KMS-11 (cell line): ENCODE results near the gene SUSD2.
"Not testable (repeated sequence)": the region's sequence is repeated elsewhere in the genome, so short reads cannot be mapped to it uniquely, and the experiment has no call there.

Source experiments
- H2AFZ ChIP-seq: fragments of 200-600 bp; sonication (generic); 2 replicates; pipeline ENCODE4 v1.6.1; 2016; ENCODE audit warnings: antibody characterized with exemption, mixed run types, low read depth
- H3K27ac ChIP-seq: fragments of 200-600 bp; sonication (generic); 2 replicates; pipeline ENCODE4 v1.6.1; 2016; ENCODE audit warnings: mild to moderate bottlenecking, mixed run types
- H3K27me3 ChIP-seq: fragments of 200-600 bp; sonication (generic); 2 replicates; pipeline ENCODE4 v1.6.1; 2017; ENCODE audit warnings: mild to moderate bottlenecking, low read depth, mixed run types, moderate library complexity; ENCODE audit not compliant: insufficient read depth
- H3K36me3 ChIP-seq: fragments of 200-600 bp; sonication (generic); 2 replicates; pipeline ENCODE4 v1.6.1; 2017; ENCODE audit warnings: mild to moderate bottlenecking, mixed run types; ENCODE audit not compliant: insufficient read depth
- H3K4me1 ChIP-seq: fragments of 200-600 bp; sonication (generic); 2 replicates; pipeline ENCODE4 v1.6.1; 2016; ENCODE audit warnings: mild to moderate bottlenecking, low read depth, mixed run types; ENCODE audit not compliant: poor library complexity, severe bottlenecking
- H3K4me2 ChIP-seq: fragments of 200-600 bp; sonication (generic); 2 replicates; pipeline ENCODE4 v1.7.0; 2016; ENCODE audit warnings: mild to moderate bottlenecking, mixed run types
- H3K4me3 ChIP-seq: fragments of 200-600 bp; sonication (generic); IDR thresholded peaks from 2 replicates; pipeline ENCODE4 v1.6.1; 2017; ENCODE audit warnings: low read depth, low read length, mixed read lengths; ENCODE audit not compliant: insufficient read depth
- H3K79me2 ChIP-seq: fragments of 200-600 bp; sonication (generic); 2 replicates; pipeline ENCODE4 v1.6.1; 2016; ENCODE audit warnings: low read depth, mixed run types; ENCODE audit not compliant: insufficient read depth
- H3K9ac ChIP-seq: fragments of 200-600 bp; sonication (generic); 2 replicates; pipeline ENCODE4 v1.6.1; 2016; ENCODE audit warnings: mild to moderate bottlenecking, mixed run types
- H4K20me1 ChIP-seq: fragments of 200-600 bp; sonication (generic); 2 replicates; pipeline ENCODE4 v1.6.1; 2016; ENCODE audit warnings: mild to moderate bottlenecking, mixed run types; ENCODE audit not compliant: insufficient read depth
- CTCF ChIP-seq: fragments of 200-600 bp; sonication (generic); conservative IDR thresholded peaks from 2 replicates; pipeline ENCODE4 v1.6.1; 2017; ENCODE audit warnings: low read depth, mild to moderate bottlenecking, antibody characterized with exemption, low read length, moderate library complexity, mixed read lengths

Gene SUSD2

GRCh38 chr22:24236656-24237055 is 55.4 kb downstream of the SUSD2 start:
- Histone ChIP-seq H3K27me3 (no peaks in the 10 kb centered on the region), H4K20me1 (no peaks in the 10 kb centered on the region)

GRCh38 chr22:24238101-24238694 is 56.9 kb downstream of the SUSD2 start:
- not testable (repeated sequence) for H3K36me3 ChIP-seq, H3K9ac ChIP-seq, H3K4me2 ChIP-seq, H4K20me1 ChIP-seq, H3K27ac ChIP-seq, H3K4me3 ChIP-seq, H3K4me1 ChIP-seq, H2AFZ ChIP-seq, H3K79me2 ChIP-seq, H3K27me3 ChIP-seq

More at GRCh38 chr22:24236656-24237055, 55.4 kb downstream of the SUSD2 start:
- Histone ChIP-seq H3K9ac (no peak overlapping the region), H3K36me3 (no peaks in the 10 kb centered on the region), H3K79me2 (no peaks in the 10 kb centered on the region), H3K4me3 (no peak overlapping the region), H2AFZ (no peak overlapping the region), H3K4me2 (no peak overlapping the region), H3K27ac (no peak overlapping the region), H3K4me1 (no peaks in the 10 kb centered on the region)
- TF ChIP-seq CTCF, result no peak
